HepG2 (cell line): Measurements from ENCODE around the gene ENTPD7. TPM values are rescaled to one million over a fixed set of nuclear protein-coding genes. Genes with fewer than 3 reads are reported as not detected.
A peak's percentile ranks its signal among the peaks of the same experiment; 100 is the strongest.

ENCODE experiments used
- ATAC-seq: fragments of 200-7000 bp; cut with Tn5 transposase; 3 replicates; pipeline ENCODE4 v1.9.1; 2020; ENCODE audit warnings: mild to moderate bottlenecking, moderate library complexity
- BruUV-seq: library from RNA; stranded (reverse); fragments of 400-500 nt; replicated peaks from 2 replicates; lab custom pipeline; 2021; lab: Mats Ljungman, UMichigan
- CTCF ChIA-PET: fragments of 300-600 bp; formaldehyde crosslinking; extraction: SDS; loops from one replicate; lab custom pipeline; 2021; ENCODE audit warnings: low total read pairs, inconsistent platforms, low intra/inter-chr PET ratio; lab: Yijun Ruan, JAX
- POLR2A ChIA-PET: fragments of 350-600 bp; sonication (Branson Sonifier 250); formaldehyde crosslinking; loops from one replicate; lab custom pipeline; 2020; ENCODE audit warnings: antibody characterized with exemption, inconsistent platforms; lab: Yijun Ruan, JAX
- DNase-seq: peaks from one replicate; pipeline ENCODE4 v3.0.0-alpha.2; 2015; ENCODE audit warnings: low spot score
- FAIRE-seq: peaks from 3 replicates; lab custom pipeline; 2011; peaks lifted over from hg19 to GRCh38; lab: Jason Lieb, UNC
- H2AFZ ChIP-seq: one replicate; pipeline ENCODE4 v1.6.1; 2011; ENCODE audit warnings: low read length, inconsistent platforms
- H3K27ac ChIP-seq: fragments of 300-600 bp; 3 replicates; pipeline ENCODE4 v1.8.0; 2011; ENCODE audit warnings: mixed run types, mild to moderate bottlenecking, mixed read lengths, low read length, inconsistent platforms; ENCODE audit not compliant: insufficient read depth; ENCODE audit errors: extremely low read length
- H3K27me3 ChIP-seq, 2 experiments: fragments of 200-600 bp in 1 of 2; 2 replicates in 1 of 2; 3 replicates in 1 of 2; pipeline versions ENCODE4 v1.6.0 to v1.8.0; 2011; ENCODE audit warnings: low read length in 2 of 2, mild to moderate bottlenecking in 2 of 2, moderate library complexity in 2 of 2, inconsistent platforms in 1 of 2; ENCODE audit not compliant: insufficient read depth in 2 of 2, control insufficient read depth in 1 of 2
- H3K36me3 ChIP-seq, 2 experiments: fragments of 200-600 bp in 1 of 2; replicated peaks in 1 of 2; 2 replicates in 1 of 2; 3 replicates in 1 of 2; pipeline versions ENCODE4 v1.5.1 to v1.8.0; 2011; ENCODE audit warnings: low read length in 2 of 2, inconsistent platforms in 1 of 2; ENCODE audit not compliant: insufficient read depth in 2 of 2, control insufficient read depth in 1 of 2
- H3K4me1 ChIP-seq: 2 replicates; pipeline ENCODE4 v1.5.1; 2012; ENCODE audit warnings: low read length, inconsistent platforms; ENCODE audit not compliant: insufficient read depth
- H3K4me2 ChIP-seq: 2 replicates; pipeline ENCODE4 v1.6.0; 2011; ENCODE audit warnings: low read depth, low read length, inconsistent platforms
- H3K4me3 ChIP-seq, 3 experiments: fragments of 200-600 bp in 1 of 3; sonication (generic), shearing (Covaris generic) in 1 of 3; replicated peaks in 1 of 3; 2 replicates each; pipeline ENCODE4 v1.5.1; 2011 to 2016; ENCODE audit warnings: low read length in 3 of 3, inconsistent platforms in 2 of 3, low read depth in 2 of 3, mild to moderate bottlenecking in 2 of 3, control low read depth in 1 of 3, mixed read lengths in 1 of 3; ENCODE audit not compliant: insufficient read depth in 1 of 3
- H3K79me2 ChIP-seq: one replicate; pipeline ENCODE4 v1.6.1; 2011; ENCODE audit warnings: low read length, inconsistent platforms; ENCODE audit not compliant: insufficient read depth
- H3K9ac ChIP-seq: 2 replicates; pipeline ENCODE4 v1.6.0; 2011; ENCODE audit warnings: mild to moderate bottlenecking, low read depth, low read length, inconsistent platforms; ENCODE audit not compliant: insufficient read depth
- H3K9me3 ChIP-seq: 2 replicates; pipeline ENCODE4 v1.5.1; 2012; ENCODE audit warnings: mild to moderate bottlenecking, low read length
- H4K20me1 ChIP-seq: 2 replicates; pipeline ENCODE4 v1.6.0; 2011; ENCODE audit warnings: inconsistent platforms, mild to moderate bottlenecking, low read length, moderate library complexity; ENCODE audit not compliant: insufficient read depth
- ATF7 ChIP-seq, 2 experiments: fragments of 450-650 bp in 1 of 2; sonication (generic) in 1 of 2; formaldehyde crosslinking in 1 of 2; IDR thresholded peaks; 2 replicates each; pipeline versions ENCODE4 v1.4.0 to v1.6.1; 2016 to 2020; ENCODE audit warnings: antibody characterized with exemption in 1 of 2, mild to moderate bottlenecking in 1 of 2, missing genetic modification reagents in 1 of 2
- CREB1 ChIP-seq, 2 experiments: fragments of 450-650 bp in 1 of 2; IDR thresholded peaks; 2 replicates each; pipeline ENCODE4 v1.6.1; 2016 to 2017; ENCODE audit warnings: control low read depth in 1 of 2, mild to moderate bottlenecking in 1 of 2, missing compliant biosample characterization in 1 of 2, missing genetic modification characterization in 1 of 2
- KDM2A ChIP-seq: sonication (generic); formaldehyde crosslinking; IDR thresholded peaks from 2 replicates; pipeline ENCODE4 v1.4.0; 2020; ENCODE audit warnings: low read depth, missing genetic modification reagents, borderline replicate concordance
- SRY ChIP-seq: sonication (generic); formaldehyde crosslinking; IDR thresholded peaks from 2 replicates; pipeline ENCODE4 v1.8.0; 2022; ENCODE audit warnings: mild to moderate bottlenecking, missing genetic modification reagents
- ZNF317 ChIP-seq: sonication (generic); formaldehyde crosslinking; IDR thresholded peaks from 2 replicates; pipeline ENCODE4 v1.5.0; 2020; ENCODE audit warnings: mild to moderate bottlenecking, missing genetic modification reagents
- ZNF891 ChIP-seq: sonication (generic); formaldehyde crosslinking; IDR thresholded peaks from 2 replicates; pipeline ENCODE4 v1.5.0; 2020; ENCODE audit warnings: mild to moderate bottlenecking, missing genetic modification reagents
- ZSCAN20 ChIP-seq: sonication (generic); formaldehyde crosslinking; IDR thresholded peaks from 2 replicates; pipeline ENCODE4 v1.4.0; 2020; ENCODE audit warnings: missing genetic modification reagents, mild to moderate bottlenecking, borderline replicate concordance
- WGBS: methylation state at CpG from one replicate; pipeline ENCODE4 v1.1.6; 2017; ENCODE audit warnings: low lambda C conversion rate; 5-methylcytosine and 5-hydroxymethylcytosine counted together
- in situ Hi-C: cut with HindIII; loops from 2 replicates; pipeline ENCODE4 v1.10.0; 2017; ENCODE audit warnings: low pct_unique_long_range_greater_than_20kb; ENCODE audit not compliant: extremely low pct_ligation_motif_present
- intact Hi-C: fragments of 100-400 bp; cut with micrococcal nuclease; formaldehyde crosslinking; loops from one replicate; pipeline ENCODE4 v1.10.0; 2022; ENCODE audit not compliant: unreplicated experiment
- polyA plus RNA-seq, 8 experiments: library from polyadenylated mRNA; depleted of rRNA in 3 of 8; stranded (reverse) in 7 of 8; unstranded in 1 of 8; fragments of >200 nt; fragmentation: Illumina TruSeq in 4 of 8; extraction: Trizol in 4 of 8; gene quantifications; 2 replicates each; pipeline versions ENCODE4 v1.2.1 to v1.2.3, GENCODE V29; 2011 to 2016; ENCODE audit warnings: low read depth in 4 of 8, missing spikeins in 1 of 8, mixed read lengths in 1 of 8; ENCODE audit not compliant: insufficient read depth in 1 of 8
- total RNA-seq, 5 experiments: library from RNA; depleted of rRNA; stranded (reverse); fragments of >200 nt; fragmentation: Illumina TruSeq; extraction: Trizol; gene quantifications; 2 replicates each; pipeline ENCODE4 v1.2.3, GENCODE V29; 2016; ENCODE audit warnings: low read depth in 1 of 5
- TF ChIP-seq, protein P1 (sequence below): sonication (generic); formaldehyde crosslinking; IDR thresholded peaks from 2 replicates; pipeline ENCODE4 v1.4.0; 2020; ENCODE audit warnings: mild to moderate bottlenecking, missing genetic modification reagents
- TF ChIP-seq, protein P2 (sequence below): sonication (generic); formaldehyde crosslinking; IDR thresholded peaks from 2 replicates; pipeline ENCODE4 v1.4.0; 2020; ENCODE audit warnings: mild to moderate bottlenecking, missing genetic modification reagents
- TF ChIP-seq, protein P3 (sequence below): sonication (generic); formaldehyde crosslinking; IDR thresholded peaks from 2 replicates; pipeline ENCODE4 v1.4.0; 2020; ENCODE audit warnings: low read depth, missing genetic modification reagents
- TF ChIP-seq, protein P4 (sequence below): sonication (generic); formaldehyde crosslinking; IDR thresholded peaks from 2 replicates; pipeline ENCODE4 v1.5.0; 2020; ENCODE audit warnings: missing genetic modification reagents

Gene ENTPD7
- total and polyA plus RNA-seq, 2 of the 13 experiments (the other 11 are each of a cell fraction or from before 2014, with no cell fraction given) = 7.6 to 36.5 TPM

DNA sequence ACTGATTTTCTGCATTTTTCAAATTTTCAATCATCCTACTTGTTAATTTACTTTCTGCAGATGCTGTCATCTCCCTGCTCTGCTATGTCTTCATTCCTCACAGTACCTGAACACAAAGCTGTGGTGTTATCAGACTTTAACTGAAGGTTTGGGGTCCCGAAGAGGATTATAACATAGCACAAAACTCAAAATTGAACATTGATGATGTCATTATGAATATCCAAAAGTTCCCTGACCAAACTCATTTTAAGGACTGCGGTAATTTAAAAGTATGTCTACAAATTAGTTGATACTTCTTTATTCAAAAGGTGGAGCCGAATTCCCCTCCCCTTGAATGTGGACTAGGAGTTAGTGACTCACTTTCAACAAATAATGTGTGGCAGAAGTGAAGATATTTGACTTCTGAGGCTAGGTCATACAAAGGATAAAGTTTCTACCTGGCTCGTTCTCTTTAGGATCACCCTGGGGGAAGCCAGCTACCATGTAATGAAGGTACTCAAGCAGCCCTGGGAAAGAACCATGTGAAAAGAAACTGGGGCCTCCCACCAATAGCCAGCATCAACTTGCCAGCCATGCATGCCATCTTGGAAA is 6.4 kb upstream of the ENTPD7 start:
- ChIA-PET CTCF (no interaction called here), POLR2A (no interaction called here)
- TF ChIP-seq ZNF891 (no peak), CREB1 (IDR thresholded peaks at IDR 0.05) (peak; percentile 43), CREB1 (CRISPR knock-in tag; IDR thresholded peaks at IDR 0.05) (no peak), ATF7 (IDR thresholded peaks at IDR 0.05) (peak; percentile 90), ATF7 (CRISPR knock-in tag; IDR thresholded peaks at IDR 0.05) (no peak), KDM2A (CRISPR knock-in tag) (no peak)
- intact Hi-C loops (no loop called here), in situ Hi-C loops (no loop called here)
- Histone ChIP-seq H3K4me3 (no peak overlapping the region), H3K27ac (no peak overlapping the region), H2AFZ (no peak overlapping the region), H3K9me3 (no peaks in the 10 kb centered on the region), H3K36me3 (no peaks in the 10 kb centered on the region), H3K79me2 (no peaks in the 10 kb centered on the region), H3K4me2 (no peak overlapping the region), H4K20me1 (no peaks in the 10 kb centered on the region), H3K4me1 (peaks cover 14% of the 10 kb centered on the region), H3K9ac (no peak overlapping the region), H3K27me3 (no peaks in the 10 kb centered on the region)
- DNase-seq = no peak
- BruUV-seq = no TSS peak
- no peak for ATAC-seq
- FAIRE-seq = no peak
- WGBS = 94% methylated on average over 4 of the region's 4 CpGs

DNA sequence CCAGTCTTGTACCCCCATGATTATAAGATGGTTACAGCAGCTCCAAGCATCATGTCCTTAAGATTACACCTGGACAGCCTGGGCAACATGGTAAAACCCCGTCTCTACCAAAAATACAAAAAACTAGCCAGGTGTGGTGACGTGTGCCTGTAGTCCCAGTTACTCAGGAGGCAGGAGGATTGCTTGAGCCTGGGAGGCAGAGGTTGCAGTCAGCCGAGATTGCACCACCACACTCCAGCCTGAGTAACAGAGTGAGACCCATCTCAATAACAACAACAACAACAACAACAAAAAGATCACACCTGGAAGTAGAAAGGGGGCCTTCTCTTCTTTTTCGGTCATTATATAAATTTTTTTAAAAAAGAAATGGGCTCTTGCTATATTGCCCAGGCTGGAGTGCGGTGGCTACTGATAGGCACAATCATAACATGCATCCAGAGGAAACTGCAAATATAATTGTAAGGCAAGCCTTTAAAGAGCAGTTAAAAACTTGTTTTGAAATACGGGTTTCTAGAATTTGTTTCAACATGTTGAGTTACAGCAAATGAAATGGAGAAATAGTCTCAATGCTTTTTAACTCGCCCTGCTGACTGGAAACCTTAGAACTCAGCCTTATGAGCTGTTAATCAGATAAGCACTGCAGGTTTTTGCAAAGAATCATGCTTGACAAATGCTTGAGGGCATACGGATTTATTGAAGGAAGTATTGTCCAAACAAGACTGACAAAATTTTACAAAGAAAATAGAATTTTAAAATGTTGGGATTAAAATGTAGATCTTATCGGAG is 4.7 kb upstream of the ENTPD7 start:
- Histone ChIP-seq H3K79me2 (peaks cover 1% of the 10 kb centered on the region), H3K36me3 (no peaks in the 10 kb centered on the region), H3K27ac (no peak overlapping the region), H3K4me1 (peaks cover 12% of the 10 kb centered on the region), H2AFZ (no peak overlapping the region), H3K4me3 (no peak overlapping the region), H3K4me2 (no peak overlapping the region), H4K20me1 (no peaks in the 10 kb centered on the region), H3K27me3 (no peaks in the 10 kb centered on the region; a peak in 1 of 5 replicates), H3K9ac (no peak overlapping the region), H3K9me3 (no peaks in the 10 kb centered on the region)
- ChIA-PET POLR2A (interaction anchor here (1.3 kb wide), 1 partner anchor 34 kb away, joined by 4 read pairs; the partner anchor contains the start of gene SLC25A28), CTCF (no interaction called here)
- in situ Hi-C loops (no loop called here), intact Hi-C loops (no loop called here)
- 95% methylated on average over 9 of the region's 9 CpGs for WGBS
- FAIRE-seq = no peak
- no peak for DNase-seq
- no peak for ATAC-seq
- no TSS peak for BruUV-seq
- TF ChIP-seq SRY (CRISPR knock-in tag) = no peak
- no peak for TF ChIP-seq ZSCAN20 (CRISPR knock-in tag)
- TF ChIP-seq ZNF317 (CRISPR knock-in tag) = no peak
- TF ChIP-seq, protein P1, sequence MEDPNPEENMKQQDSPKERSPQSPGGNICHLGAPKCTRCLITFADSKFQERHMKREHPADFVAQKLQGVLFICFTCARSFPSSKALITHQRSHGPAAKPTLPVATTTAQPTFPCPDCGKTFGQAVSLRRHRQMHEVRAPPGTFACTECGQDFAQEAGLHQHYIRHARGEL = no peak
- TF ChIP-seq, protein P2, sequence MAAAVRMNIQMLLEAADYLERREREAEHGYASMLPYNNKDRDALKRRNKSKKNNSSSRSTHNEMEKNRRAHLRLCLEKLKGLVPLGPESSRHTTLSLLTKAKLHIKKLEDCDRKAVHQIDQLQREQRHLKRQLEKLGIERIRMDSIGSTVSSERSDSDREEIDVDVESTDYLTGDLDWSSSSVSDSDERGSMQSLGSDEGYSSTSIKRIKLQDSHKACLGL (CRISPR knock-in tag) = no peak
- TF ChIP-seq, protein P3, sequence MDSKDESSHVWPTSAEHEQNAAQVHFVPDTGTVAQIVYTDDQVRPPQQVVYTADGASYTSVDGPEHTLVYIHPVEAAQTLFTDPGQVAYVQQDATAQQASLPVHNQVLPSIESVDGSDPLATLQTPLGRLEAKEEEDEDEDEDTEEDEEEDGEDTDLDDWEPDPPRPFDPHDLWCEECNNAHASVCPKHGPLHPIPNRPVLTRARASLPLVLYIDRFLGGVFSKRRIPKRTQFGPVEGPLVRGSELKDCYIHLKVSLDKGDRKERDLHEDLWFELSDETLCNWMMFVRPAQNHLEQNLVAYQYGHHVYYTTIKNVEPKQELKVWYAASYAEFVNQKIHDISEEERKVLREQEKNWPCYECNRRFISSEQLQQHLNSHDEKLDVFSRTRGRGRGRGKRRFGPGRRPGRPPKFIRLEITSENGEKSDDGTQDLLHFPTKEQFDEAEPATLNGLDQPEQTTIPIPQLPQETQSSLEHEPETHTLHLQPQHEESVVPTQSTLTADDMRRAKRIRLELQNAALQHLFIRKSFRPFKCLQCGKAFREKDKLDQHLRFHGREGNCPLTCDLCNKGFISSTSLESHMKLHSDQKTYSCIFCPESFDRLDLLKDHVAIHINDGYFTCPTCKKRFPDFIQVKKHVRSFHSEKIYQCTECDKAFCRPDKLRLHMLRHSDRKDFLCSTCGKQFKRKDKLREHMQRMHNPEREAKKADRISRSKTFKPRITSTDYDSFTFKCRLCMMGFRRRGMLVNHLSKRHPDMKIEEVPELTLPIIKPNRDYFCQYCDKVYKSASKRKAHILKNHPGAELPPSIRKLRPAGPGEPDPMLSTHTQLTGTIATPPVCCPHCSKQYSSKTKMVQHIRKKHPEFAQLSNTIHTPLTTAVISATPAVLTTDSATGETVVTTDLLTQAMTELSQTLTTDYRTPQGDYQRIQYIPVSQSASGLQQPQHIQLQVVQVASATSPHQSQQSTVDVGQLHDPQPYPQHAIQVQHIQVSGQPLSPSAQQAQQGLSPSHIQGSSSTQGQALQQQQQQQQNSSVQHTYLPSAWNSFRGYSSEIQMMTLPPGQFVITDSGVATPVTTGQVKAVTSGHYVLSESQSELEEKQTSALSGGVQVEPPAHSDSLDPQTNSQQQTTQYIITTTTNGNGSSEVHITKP = no peak
- TF ChIP-seq, protein P4, sequence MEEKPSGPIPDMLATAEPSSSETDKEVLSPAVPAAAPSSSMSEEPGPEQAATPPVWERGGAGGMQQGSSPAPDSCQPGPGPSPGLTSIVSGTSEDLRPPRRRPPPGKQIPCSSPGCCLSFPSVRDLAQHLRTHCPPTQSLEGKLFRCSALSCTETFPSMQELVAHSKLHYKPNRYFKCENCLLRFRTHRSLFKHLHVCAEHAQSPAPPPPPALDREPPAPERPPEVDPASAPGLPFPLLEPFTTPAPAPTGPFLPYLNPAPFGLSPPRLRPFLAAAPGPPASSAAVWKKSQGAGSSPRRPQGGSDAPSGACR (CRISPR knock-in tag) = no peak
